Kidney (tissue), 14 donors: ENCODE measurements around the gene SEPTIN10. TPM values are rescaled to one million over a fixed set of nuclear protein-coding genes. Genes with fewer than 3 reads are reported as not detected.
A peak's percentile ranks its signal among the peaks of the same experiment; 100 is the strongest.
"Not testable (repeated sequence)": the region's sequence is repeated elsewhere in the genome, so short reads cannot be mapped to it uniquely, and the experiment has no call there.

Source experiments
- DNase-seq, 5 donors: peaks; one replicate each; pipeline ENCODE4 v3.0.0-alpha.2; 2013 to 2020
- FAIRE-seq: peaks from 2 replicates; lab custom pipeline; 2012; peaks lifted over from hg19 to GRCh38; lab: Jason Lieb, UNC
- H3K27ac ChIP-seq, 2 donors: one replicate each; pipeline ENCODE4 v1.7.0; 2013; ENCODE audit warnings: low read depth in 2 of 2, low read length in 2 of 2, inconsistent platforms in 1 of 2
- H3K27me3 ChIP-seq: one replicate; pipeline ENCODE4 v1.7.1; 2013; ENCODE audit warnings: low read length, inconsistent platforms; ENCODE audit not compliant: control insufficient read depth, insufficient read depth
- H3K36me3 ChIP-seq, 3 donors: one replicate each; pipeline versions ENCODE4 v1.7.0 to v1.7.1; 2013; ENCODE audit warnings: low read length in 3 of 3, control low read depth in 1 of 3, inconsistent platforms in 1 of 3; ENCODE audit not compliant: insufficient read depth in 3 of 3, control insufficient read depth in 2 of 3
- H3K4me1 ChIP-seq, 3 donors: one replicate each; pipeline versions ENCODE4 v1.7.0 to v1.7.1; 2013; ENCODE audit warnings: low read length in 3 of 3, inconsistent platforms in 1 of 3, low read depth in 1 of 3; ENCODE audit not compliant: control insufficient read depth in 2 of 3, insufficient read depth in 2 of 3
- H3K4me3 ChIP-seq, 3 donors: one replicate each; pipeline versions ENCODE4 v1.7.0 to v1.8.1; 2013; ENCODE audit warnings: low read length in 3 of 3, control low read depth in 1 of 3, inconsistent platforms in 1 of 3
- H3K9ac ChIP-seq, 3 donors: one replicate each; pipeline versions ENCODE4 v1.7.0 to v1.7.1; 2013; ENCODE audit warnings: low read length in 3 of 3, control low read depth in 1 of 3, inconsistent platforms in 1 of 3
- H3K9me3 ChIP-seq, 3 donors: one replicate each; pipeline versions ENCODE4 v1.7.0 to v1.7.1; 2013; ENCODE audit warnings: low read length in 3 of 3, control low read depth in 1 of 3, inconsistent platforms in 1 of 3; ENCODE audit not compliant: control insufficient read depth in 2 of 3, insufficient read depth in 1 of 3
- CTCF ChIP-seq: IDR thresholded peaks from 3 replicates; pipeline ENCODE4 v1.5.1; 2012; ENCODE audit warnings: mild to moderate bottlenecking, moderate library complexity, borderline replicate concordance; ENCODE audit not compliant: insufficient read depth; ENCODE audit errors: extremely low read depth
- intact Hi-C: fragments of 100-400 bp; cut with DNase I; formaldehyde crosslinking; loops from one replicate; pipeline ENCODE4 v1.11.1; 2022
- polyA plus RNA-seq: library from polyadenylated mRNA; stranded (reverse); fragments of 350-450 nt; fragmentation: Illumina TruSeq; extraction: RNeasy Lipid Tissue Mini Kit (QIAGEN cat#74804); gene quantifications from one replicate; pipeline ENCODE4 v1.2.3, GENCODE V29; 2014; ENCODE audit warnings: low read depth, low replicate concordance; ENCODE audit not compliant: insufficient read depth
- total RNA-seq: library from RNA; stranded (reverse); fragmentation: NEBNext Ultra II Directional; extraction: Animal tissue kit (Norgen Biotek cat#: 25700); gene quantifications from one replicate; pipeline ENCODE4 v1.2.1, GENCODE V29; 2021
- donor health status: control.
- donor health status: control.
- donor health status: control.
- donor health status: control.
- donor health status: control.
- donor health status: DM: yes; HTN: yes; CAD: no.
- donor health status: Normal renal cell carcinoma (clear cell type).

SEPTIN10 gene
- total and polyA plus RNA-seq, 2 donors from 2014 or later = 20.8 to 80.7 TPM

DNA sequence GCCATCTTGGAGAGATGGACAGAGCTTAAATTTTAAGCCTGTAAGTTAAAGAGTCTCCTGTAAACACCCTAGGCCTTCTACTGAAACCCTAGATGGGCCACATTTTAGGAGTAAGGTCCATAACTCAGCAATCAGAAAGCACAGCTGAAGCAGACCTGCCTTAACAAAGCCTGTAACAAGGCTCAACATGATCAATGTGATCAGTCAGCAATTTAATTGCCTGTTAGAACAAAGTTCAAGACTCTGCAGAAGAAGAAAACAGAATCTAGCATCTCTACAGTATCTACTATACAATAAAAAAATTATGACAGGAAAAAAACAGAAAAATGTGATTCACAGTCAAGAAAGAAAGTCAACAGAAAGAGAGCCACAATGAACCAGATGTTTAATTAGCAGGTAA, 27.1 kb downstream of the SEPTIN10 start:
- FAIRE-seq (no peak), DNase-seq (no peak)
- peaks cover 4 to 6% (median 4%) of the 10 kb centered on the region in 3 donors for H3K36me3 ChIP-seq
- no peak overlapping the region for H3K4me3 ChIP-seq
- H3K27me3 ChIP-seq = no peaks in the 10 kb centered on the region
- intact Hi-C loops = no loop called here
- no peaks in the 10 kb centered on the region for H3K9me3 ChIP-seq
- no peak overlapping the region for H3K9ac ChIP-seq
- TF ChIP-seq CTCF = no peak
- no peak overlapping the region for H3K27ac ChIP-seq
- H3K4me1 ChIP-seq = no peaks in the 10 kb centered on the region

- DNase-seq = no peak
- no peak overlapping the region for H3K9ac ChIP-seq
- peaks cover 0 to 6% (median 4%) of the 10 kb centered on the region in 3 donors for H3K36me3 ChIP-seq
- no peak for TF ChIP-seq CTCF
- H3K9me3 ChIP-seq = no peaks in the 10 kb centered on the region
- no peaks in the 10 kb centered on the region for H3K4me1 ChIP-seq
- H3K4me3 ChIP-seq = no peak overlapping the region
- no peak overlapping the region for H3K27ac ChIP-seq
- intact Hi-C loops = no loop called here
- H3K27me3 ChIP-seq = no peaks in the 10 kb centered on the region
- FAIRE-seq = no peak
Observed at GRCh38 chr2:109582928-109583895, 30.6 kb downstream of the SEPTIN10 start.

- H3K27ac ChIP-seq, FAIRE-seq, H3K9ac ChIP-seq, DNase-seq, intact Hi-C loops, H3K27me3 ChIP-seq, H3K9me3 ChIP-seq, H3K4me1 ChIP-seq, H3K36me3 ChIP-seq, H3K4me3 ChIP-seq: not testable (repeated sequence)
Observed at GRCh38 chr2:109577630-109578029, 36.1 kb downstream of the SEPTIN10 start.

DNA sequence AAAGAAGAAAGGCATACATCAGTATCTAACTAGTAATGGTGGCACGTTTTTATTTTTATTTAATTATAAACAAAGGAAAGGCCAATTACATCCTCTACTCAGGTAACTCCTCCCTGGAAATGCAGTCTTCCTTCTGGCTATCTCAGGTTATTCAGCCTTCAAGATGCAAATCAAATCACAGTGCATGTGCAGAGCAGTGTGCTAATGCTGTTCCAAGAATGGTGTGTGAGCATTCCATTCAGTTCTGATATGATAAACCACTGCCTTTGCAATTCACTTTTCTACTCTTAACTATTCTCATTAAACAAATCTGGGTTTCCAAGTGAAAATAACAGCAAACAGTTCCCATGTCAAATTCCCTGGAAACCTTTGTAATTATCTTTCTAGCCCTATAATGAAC, 38.4 kb downstream of the SEPTIN10 start:
- H3K9ac ChIP-seq = no peak overlapping the region
- H3K4me1 ChIP-seq = no peaks in the 10 kb centered on the region
- H3K27me3 ChIP-seq = no peaks in the 10 kb centered on the region
- DNase-seq (peak in 1 of 5 donors; percentile 7), FAIRE-seq (no peak)
- TF ChIP-seq CTCF = no peak
- intact Hi-C loops = no loop called here
- H3K9me3 ChIP-seq = no peaks in the 10 kb centered on the region
- peaks cover 0 to 7% (median 2%) of the 10 kb centered on the region in 3 donors for H3K36me3 ChIP-seq
- no peak overlapping the region for H3K27ac ChIP-seq
- H3K4me3 ChIP-seq = no peak overlapping the region
